ENCODE measurements around the gene APOBEC3H.

Gene APOBEC3H

DNA sequence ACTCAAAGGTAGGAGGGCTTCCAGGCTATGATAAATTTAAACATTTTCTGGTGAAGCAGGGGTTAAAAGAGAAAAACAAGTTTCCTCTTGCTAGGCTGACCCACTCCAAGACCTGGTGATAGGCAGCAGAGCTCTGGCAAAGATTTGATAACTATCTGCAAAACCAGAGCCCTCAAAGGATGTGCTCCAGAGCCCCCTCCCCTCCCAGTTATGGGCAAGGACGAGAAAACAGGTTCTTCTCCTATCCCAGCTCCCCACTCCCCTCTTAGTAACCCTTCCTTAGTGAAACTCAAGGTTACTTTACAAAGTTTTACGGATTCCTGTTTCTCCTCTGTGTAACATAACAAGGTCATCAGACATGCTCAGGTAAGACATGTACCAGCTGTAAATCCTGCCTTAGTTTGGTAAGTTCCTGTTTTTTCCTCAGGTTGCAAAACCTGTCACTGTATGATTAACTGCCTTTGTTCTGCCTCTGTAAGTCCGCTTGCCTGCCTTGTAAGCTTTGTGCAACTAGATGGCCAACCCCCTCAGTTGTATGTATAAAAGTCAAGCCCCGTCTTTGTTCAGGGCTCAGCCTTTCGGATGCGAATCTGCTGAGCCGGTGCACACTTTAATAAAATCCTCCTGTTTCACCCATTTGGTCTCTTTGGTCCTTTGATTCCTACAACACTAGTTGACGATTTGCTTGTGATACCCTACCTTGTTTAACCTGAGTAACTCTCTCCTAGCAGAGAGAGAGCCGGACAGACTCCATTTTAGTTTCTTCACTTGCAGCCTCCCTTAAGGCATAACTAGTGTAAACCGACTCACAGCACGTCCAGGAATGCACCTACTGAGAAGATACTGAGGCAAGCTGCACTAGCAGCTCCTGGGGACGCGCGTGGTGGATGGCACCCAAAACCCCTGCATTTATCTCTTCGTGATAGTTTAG is 13.9 kb downstream of the APOBEC3H start:
- TF ChIP-seq, protein P1, sequence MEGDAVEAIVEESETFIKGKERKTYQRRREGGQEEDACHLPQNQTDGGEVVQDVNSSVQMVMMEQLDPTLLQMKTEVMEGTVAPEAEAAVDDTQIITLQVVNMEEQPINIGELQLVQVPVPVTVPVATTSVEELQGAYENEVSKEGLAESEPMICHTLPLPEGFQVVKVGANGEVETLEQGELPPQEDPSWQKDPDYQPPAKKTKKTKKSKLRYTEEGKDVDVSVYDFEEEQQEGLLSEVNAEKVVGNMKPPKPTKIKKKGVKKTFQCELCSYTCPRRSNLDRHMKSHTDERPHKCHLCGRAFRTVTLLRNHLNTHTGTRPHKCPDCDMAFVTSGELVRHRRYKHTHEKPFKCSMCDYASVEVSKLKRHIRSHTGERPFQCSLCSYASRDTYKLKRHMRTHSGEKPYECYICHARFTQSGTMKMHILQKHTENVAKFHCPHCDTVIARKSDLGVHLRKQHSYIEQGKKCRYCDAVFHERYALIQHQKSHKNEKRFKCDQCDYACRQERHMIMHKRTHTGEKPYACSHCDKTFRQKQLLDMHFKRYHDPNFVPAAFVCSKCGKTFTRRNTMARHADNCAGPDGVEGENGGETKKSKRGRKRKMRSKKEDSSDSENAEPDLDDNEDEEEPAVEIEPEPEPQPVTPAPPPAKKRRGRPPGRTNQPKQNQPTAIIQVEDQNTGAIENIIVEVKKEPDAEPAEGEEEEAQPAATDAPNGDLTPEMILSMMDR (IDR thresholded peaks at IDR 0.05; ENCODE audit: low read depth, low read length) = no peak
- H3K4me3 ChIP-seq (ENCODE audit: low read depth, low read length) = no peak overlapping the region

DNA sequence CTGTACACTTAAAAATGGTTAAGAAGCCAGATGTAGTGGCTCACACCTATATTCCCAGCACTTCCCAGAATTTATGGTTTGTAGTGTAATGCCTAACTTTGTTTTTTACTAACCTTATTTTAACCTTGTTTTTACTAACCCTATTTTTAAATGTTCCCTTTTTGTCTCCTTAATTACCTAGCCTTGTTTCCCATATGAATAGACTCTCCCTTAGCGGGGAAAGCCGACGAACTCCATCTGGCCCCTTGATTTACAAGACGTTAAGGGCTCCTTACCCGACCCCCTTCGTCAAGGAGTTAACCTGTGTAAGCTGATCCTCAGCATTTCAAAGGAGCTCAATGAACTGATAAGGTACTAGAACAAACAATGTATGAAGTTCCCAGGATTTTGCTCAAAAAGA is 17.1 kb downstream of the APOBEC3H start:
- TF ChIP-seq, protein P1 (IDR thresholded peaks at IDR 0.05; ENCODE audit: low read depth, low read length) = no peak
- H3K4me3 ChIP-seq (ENCODE audit: low read depth, low read length) = no peak overlapping the region

DNA sequence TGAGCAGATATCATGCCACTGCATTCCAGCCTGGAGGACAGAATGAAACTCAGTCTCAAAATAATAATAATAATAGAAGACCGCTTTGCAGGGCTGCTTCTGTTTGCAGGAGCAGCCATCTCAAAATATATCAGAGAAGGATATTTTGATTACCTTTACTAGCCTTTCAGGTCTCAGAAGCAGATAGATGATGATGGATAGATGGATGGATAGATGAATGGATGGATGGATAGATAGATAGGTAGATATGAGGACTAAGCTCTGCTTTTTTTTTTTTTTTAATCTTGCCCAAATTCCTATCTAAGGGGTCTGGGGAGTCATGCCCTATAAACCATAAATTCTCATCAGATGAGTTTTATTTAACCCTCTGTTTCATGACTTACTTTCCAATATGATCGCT is 18.5 kb downstream of the APOBEC3H start:
- H3K4me3 ChIP-seq (ENCODE audit: low read depth, low read length) = no peak overlapping the region
- TF ChIP-seq, protein P1 (IDR thresholded peaks at IDR 0.05; ENCODE audit: low read depth, low read length) = no peak

DNA sequence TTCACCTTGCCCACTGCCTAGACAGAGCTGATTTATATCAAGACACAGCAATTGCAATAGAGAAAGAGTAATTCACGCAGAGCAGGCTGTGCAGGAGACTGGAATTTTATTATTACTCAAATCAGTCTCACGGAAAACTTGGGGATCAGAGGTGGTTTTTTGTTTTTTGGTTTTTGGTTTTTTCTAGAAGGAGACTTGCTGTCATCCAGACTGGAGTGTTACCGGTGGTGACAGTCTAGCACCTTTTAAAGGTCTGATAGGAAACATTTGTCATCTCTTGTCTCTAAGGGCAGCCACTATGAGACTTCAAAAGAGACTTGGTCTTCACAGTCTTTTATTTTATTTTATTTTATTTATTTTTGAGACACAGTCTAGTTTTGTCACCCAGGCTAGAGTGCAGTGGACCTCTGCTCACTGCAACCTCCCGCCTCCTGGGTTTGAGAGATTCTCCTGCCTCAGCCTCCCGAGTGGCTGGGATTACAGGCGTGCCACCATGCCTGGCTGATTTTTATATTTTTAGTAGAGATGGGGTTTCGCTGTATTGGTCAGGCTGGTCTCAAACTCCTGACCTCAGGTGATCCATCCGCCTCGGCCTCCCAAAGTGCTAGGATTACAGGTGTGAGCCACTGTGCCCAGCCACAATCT is 19.1 kb downstream of the APOBEC3H start:
- H3K4me3 ChIP-seq (ENCODE audit: low read depth, low read length) = no peak overlapping the region
- TF ChIP-seq, protein P1 (IDR thresholded peaks at IDR 0.05; ENCODE audit: low read depth, low read length) = no peak

DNA sequence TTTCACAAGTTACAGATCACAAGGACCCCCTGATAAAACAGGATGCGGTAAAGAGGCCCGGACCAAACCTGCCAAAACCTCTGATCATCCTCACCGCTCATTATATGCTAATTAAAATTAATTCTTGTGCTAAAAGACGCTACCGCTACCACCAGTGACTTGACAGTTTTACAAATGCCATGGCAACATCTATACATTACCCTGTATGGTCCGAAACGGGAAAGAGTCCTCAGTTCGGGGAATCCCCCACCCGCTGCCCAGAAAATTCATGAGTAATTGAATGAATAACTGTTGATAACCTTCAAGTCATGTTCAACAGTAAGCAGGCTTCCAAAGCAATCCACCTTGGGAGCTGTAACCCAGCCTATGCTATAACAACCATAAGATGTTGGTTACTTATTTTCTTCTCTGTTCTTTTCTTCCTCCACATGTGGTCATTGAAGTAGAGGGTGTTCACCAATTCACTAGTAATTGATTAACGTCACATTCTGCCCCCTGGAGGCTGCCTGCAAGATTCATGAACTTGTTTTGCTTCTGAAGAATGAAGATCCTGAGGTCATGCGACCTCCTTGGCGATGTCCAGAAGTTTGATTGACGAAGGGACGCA is 20.6 kb downstream of the APOBEC3H start:
- no peak overlapping the region for H3K4me3 ChIP-seq (ENCODE audit: low read depth, low read length)
- TF ChIP-seq, protein P1 (IDR thresholded peaks at IDR 0.05; ENCODE audit: low read depth, low read length) = peak; percentile 45; the same call in 1 of the 2 replicates

DNA sequence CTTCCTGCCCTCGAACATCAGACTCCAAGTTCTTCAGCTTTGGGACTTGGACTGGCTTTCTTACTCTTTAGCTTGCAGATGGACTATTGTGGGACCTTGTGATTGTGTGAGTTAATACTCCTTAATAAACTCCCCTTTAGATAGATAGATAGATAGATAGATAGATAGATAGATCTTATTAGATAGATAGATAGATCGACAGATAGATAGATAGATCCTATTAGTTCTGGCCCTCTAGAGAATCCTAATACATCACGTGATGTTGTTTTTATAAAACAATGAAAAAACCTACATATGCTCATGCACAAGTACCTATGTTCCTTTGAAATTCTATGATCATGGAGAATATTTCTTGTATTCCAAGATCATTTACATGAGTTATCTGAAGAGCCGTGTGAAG is 23.9 kb downstream of the APOBEC3H start:
- no peak overlapping the region for H3K4me3 ChIP-seq (ENCODE audit: low read depth, low read length)
- TF ChIP-seq, protein P1 (IDR thresholded peaks at IDR 0.05; ENCODE audit: low read depth, low read length) = no peak

Measured in WI38 (cell line).